Hematopoietic multipotent progenitor cell treated with erythropoietin and hydrocortisone succinate and interleukin-3 and kit ligand, for 6 days (in vitro differentiated cells): Measurements from ENCODE around the gene ARHGAP4.

Experiments
- DNase-seq: peaks from one replicate; pipeline ENCODE4 v3.0.0-alpha.2; 2015

Gene ARHGAP4

DNA sequence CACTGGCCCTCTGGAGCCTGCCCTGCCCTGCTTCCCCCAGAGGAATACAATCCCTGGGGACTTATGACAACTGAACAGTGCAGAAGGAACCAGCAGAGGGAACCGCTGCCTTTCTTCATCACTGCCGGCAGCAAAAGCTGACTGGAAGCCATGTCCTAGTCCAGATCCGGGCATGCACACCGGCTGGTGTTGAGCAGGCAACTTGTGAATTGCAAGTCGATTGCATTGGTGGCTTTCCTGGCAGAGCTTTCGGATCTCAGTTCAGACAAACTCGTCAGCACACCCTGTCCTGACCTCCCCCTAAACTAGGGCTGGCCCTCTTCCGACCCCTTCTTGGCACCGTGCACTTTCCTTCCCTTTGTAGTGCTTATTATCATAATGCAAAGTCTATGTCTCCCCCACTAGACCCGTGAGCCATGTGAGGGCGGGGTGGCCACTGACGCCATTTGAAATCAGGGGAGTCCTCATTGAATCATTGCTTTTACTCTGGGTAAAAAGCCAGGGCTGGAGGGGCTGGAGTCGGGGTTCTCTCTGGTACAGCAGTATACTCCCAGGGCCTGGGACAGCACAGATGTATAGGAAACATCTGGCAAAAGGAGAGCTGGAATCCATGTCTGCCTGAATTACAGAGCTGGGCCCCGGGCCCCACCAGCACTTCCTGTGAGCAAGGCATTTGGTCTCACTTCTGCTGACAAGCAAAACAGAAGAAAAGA lies 1.8 kb downstream of the ARHGAP4 start:
- DNase-seq = peak; percentile 70

DNA sequence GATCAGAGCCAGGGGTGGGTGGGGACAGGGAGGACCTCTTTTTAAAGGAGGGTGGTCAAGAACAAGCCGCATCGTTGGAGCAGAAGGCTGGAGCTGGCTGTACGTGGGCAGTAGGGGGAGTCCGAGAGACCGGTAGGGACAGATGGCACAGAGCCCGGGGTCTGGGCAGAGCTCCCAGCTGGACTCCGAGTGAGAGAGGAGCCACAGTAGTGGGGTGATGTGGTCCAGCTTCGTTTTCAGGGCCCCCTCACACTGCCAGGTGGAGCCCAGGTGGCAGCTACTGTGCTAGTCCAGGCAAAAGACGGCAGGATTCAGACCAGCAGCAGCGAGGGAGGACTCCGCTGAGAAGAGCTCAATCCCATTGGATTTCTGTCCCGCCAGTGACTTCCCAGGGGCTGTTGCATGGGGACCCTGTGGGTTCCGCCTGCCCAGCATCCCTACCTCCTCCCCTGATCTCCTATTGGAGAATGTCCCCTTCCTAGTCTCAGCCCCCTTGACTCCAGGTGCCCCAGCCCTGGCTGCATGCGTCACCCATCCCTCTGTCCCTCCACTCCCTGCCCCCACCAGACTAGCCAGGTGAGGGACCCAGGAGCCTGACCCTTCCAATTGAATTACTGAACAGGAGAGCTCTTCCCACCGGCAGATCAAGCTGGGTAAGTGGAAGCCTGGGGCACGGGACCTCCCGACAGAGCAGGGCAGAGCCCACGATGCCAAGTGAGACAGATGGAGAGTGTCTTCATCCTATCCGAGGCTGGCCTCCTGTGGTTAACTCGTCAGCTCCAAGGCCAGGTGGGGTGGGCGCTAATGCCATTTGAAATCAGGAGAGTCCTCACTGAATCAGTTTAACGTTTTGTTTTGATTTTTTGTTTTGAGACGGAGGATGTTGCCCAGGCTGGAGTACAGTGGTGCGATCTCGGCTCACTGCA lies 2.9 kb downstream of the ARHGAP4 start:
- DNase-seq = peak; percentile 62

DNA sequence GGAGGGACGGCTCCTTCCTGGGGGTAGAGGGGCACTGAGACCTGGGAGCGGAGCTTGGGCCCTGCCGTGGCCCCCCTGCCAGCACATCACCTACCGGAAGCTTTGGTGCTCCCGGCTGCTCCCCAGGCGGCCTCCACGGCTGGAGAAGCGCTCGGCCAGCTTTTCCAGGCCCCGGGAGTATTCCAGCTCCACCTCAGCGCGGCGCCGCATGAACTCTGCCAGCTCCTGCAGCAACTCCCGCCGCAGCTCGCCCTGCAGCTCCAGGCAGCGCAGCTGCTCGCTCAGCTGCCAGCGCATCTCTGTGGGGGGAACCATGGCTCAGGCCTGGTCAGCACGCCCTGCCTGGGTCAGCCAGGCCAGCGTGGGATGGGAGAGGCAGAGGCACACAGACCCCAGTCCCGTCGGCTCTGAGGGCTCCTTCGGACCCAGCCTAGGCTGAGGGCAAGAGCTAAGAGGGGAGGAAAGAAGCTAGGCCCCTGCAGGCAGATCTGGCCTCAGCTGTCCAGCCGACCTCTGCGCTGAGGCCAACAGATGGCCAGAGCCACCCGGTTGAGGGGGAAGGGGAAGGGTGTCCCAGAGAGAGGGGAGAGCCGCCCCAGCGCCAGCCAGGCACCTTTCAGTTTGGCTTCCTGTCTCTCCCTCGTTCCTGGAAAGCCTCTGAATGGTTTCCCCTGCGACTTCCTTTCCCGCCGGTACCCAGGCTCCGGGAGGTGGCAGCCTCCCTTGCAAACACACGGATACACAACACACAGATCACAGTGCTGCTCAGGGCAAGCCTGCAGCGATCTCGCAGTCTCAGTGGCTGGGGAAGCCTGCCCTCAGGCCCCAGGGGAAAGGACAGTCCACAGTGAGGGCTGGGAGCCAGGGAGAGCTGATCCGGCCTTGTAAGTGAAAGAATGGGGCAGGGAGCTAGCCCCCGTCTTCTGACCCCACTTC lies 4.3 kb downstream of the ARHGAP4 start:
- DNase-seq = no peak

DNA sequence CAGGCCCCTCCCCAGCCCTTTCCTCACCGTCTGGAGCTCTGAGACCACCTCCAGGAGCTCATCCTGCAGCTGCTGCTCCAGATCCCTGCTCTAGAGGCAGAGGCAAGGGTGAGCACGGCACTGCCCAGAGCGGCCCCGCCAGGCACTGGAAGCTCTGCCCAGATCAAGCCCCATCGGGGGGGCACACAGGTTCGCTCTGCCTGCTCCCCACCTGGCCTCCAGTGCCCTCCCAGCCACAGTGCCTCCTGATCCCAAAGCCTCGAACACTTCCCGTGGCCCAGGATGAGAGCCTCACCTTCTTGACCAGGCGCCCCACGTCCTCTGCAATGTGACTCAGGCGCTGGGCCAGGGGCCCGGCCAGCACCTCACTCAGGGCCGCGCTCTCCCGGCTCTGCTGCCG lies 5.0 kb downstream of the ARHGAP4 start:
- DNase-seq = no peak

DNA sequence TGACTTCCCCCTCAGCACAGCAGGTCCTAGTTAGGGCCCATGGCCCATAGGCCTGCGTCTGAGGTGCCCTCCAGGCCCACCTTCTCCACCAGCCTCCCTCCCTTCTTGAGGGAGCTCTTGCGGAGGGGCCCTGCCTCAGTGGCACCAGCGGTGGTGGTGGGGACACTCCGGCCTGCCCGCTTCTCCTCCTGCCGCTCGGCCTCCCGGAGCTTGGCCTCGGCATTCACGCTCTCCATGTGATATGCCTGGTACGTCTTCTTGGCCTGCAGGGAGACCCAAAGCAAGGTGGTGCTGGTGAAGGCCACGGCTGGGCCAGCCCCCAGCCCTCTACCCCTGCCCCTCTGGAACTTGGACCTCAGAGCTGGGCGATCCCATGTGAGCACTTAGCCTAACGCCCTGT lies 5.5 kb downstream of the ARHGAP4 start:
- no peak for DNase-seq

DNA sequence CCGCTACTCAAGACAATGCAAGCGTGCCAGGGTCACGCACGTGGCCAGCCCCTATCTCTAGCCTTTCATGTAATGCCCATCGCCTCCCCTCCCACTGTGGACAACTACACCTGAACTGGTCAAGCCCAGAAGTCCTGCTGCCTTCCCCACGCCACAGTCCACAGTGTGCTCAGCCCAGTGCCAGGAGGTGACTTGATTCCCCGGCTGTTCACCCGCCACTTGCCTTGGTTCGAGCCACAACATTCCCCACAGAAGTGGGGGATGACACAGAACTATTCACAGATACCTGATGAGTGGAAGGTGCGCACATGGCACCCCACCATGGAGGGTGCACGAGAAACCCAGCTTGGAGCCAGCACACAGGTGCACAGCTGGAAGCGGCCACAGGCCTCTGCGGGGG lies 6.8 kb downstream of the ARHGAP4 start:
- no peak for DNase-seq

DNA sequence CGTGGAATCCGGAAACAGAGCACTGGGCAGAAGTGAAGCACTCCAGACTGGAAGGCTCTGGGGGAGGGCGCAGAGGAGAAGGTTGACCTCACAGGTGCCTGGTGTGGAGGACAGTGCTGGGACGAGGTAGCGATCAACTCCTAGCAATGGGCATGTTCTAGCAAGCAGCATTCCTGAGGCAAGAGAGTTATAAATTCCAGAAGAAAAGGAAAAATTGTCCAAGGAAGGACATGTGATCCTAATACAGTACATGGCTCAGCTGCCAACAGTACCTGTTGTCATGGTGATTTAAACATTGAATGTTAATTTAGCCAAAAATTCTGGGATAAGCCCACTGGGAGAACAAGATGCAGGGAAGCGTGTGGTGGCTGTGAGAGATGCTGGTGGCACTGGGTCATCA lies 8.2 kb downstream of the ARHGAP4 start:
- DNase-seq = no peak

DNA sequence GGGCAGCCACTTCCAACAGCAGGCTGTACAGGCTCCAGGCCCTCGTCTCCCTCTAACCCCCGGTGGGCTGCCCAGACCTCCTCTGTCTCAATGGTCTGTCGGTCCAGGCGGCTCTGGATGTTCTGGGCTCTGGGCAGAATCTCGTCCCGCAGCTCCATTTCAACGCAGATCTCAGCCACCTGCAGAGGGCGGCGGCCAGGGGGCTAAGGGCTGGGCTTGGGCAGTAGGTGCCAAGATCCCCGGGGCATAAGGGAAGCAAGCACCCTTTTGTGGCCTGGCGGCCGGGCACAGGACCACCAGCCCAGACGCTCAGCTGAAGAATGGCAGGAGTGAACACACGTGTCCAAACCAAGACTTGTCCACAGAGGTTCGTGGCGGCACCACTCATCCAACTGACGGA lies 12.4 kb downstream of the ARHGAP4 start:
- no peak for DNase-seq

DNA sequence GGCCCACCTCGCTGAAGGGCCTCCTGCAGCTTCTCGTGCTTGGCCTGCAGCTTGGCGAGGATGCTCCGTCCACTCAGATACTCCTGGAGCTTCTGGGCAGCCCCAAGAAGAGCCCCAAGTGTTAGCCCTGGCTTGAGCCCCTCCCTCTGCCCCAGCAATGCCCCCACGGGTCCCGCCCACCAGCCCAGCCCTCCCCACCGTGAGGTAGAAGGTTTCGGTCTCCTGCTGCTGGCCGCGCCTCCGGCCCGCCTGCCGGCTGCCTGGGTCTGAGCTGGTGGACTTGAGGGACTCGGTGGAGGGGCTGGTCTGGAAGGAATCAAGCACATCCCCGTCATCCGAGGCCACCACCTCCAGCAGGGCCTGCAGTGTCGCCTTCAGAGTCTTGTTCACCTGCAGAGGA lies 12.9 kb downstream of the ARHGAP4 start:
- DNase-seq = no peak

DNA sequence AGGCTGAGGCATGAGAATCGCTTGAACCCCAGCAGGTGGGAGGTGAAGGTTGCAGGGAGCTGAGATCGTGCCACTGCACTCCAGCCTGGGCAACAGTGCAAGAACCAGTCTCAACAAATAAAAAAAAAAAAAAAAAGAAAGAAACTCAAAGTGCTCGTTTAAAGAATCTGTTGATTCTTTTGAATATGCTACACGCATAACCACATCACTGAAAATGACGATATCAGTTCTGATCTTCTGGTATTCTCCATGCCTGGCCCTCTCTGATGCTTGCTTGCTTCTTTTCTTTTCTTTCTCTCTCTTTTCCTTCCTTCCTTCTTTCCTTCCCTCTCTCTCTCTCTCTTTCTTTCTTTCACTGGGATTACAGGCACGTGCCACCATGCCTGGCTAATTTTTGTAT lies 14.3 kb downstream of the ARHGAP4 start:
- DNase-seq = no peak

DNA sequence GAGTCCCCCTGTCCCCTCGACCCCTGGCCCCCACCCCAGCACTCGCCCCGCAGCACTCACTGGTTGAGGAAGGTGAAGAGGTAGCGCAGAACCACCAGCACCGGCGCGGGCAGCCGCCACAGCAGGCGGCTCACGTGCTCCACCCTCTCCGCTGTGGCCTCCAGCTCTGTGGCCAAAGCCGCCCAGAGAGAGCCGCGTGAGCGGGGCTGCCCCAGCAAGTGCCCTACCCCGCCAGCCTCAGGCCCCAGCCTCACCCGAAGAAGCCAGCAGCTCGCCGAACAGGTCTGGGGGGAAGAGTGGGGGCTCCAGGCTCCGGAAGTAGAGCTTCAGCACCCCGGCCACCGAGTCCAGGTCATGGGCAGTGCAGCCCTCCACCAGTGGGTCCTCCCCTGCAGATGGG lies 15.6 kb downstream of the ARHGAP4 start:
- no peak for DNase-seq

DNA sequence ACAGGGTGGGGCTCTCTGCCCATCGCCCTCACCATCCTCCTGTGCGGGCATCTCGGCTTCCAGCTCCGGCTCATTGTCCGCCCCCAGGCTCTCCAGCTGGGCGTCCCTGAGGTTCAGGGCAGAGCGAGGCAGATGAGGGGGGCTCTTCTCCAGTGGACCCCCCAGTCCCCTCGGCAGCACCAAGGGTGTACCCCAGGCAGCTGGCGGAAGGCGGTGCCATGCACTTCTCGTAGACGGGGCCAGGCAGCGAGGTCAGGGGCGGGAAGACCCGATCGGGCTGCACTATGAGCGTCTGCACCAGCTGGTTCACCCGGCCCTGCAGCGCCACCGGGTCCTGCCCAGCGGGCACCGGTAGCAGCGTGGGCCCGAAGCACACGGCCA lies 16.1 kb downstream of the ARHGAP4 start:
- DNase-seq = no peak

DNA sequence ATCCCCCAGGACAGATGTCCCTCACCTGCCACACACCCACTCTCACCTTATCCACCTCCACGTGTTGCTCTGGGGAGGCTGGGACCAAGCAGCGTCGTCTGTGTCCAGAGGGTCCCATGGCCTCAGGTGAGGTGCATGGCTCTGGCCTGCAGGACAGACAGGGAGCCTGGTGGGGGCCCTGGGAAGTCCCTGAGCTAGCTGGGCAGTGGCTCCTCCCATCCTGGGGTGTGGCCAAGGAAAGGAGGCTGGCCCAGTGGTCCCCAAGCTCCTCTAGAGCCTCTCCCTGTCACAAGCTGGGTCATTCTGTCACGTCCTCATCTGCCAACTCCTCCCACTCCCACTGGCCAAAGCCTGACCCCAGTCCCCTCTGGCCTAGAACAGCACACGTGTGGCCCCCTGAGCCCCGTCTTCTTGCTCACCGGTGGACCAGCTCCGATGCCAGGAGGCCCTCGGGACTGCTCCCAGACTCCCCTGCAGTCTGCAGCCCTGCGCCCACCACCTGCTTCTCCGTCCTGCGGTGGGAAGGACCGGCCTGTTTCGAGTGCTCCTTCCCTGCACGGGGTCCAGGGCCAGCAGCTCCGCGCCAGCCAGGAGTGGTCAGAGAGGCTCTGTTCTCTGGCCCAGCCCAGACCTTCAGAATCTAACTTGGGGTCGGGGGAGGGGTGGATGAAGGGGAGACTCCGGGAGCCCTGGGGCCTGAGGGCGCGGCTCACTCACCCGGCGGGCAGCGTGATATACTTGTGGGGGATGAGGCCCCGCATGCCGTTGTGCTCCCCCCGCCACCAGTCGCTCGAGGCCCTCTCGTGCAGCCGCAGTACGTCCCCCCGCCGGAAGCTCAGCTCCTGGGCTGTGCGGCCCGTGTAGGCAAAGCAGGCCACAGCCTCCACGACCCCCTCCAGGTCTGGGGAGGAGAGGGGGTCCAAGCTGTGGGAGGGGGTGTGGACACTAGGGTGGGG lies 16.8 kb downstream of the ARHGAP4 start:
- peak; percentile 46 for DNase-seq

DNA sequence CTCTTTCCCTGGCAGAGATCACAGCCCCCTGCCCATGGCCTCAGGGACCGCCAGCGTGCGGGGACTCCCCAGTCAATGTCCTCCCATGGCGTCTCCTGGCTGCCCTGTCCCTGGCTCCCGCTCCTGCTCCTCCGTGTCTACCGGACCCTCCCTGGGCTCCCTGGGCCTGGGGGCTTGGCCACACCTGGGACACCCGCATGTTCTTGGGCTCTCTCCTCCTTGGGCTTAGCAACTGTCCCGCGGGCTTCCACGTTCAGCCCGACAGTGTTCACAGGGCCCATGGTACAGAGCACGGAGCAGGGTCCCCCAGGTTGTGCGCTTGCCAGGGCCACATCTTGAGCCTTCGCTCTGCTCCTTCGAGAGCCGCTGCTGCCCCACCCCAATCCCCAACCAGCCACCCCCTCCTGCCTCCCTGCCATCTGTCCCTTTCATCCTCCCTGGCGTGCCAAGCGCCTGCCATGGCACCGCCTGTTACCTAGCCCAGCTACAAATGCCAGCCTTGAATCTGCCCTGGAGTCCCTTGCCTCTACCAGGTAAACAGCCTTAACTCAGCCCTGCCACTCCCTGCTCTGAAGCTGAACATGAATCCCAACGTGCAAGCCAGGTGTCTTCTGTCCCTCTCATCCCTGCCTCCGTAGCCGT lies 17.7 kb downstream of the ARHGAP4 start:
- DNase-seq = no peak

DNA sequence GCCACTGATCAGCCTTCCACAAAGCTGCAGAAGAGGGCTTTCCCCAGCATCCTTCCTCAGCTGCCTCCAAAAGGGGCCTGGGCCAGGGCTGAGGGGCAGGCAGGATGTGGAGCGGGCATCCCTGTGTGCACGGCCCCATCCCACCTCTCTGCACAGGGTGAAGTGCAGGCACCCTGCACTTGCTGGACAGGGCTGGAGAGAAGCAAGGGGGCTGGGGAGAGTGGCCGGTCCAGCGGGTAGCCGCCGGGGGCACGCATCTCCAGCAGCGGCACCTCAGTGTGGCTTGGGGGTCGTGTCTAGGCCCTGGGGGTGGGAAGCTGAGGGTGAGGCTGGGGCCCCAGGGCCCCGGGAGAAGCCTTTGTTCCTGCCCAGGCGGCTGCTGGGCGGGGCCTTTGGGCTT lies 18.6 kb downstream of the ARHGAP4 start:
- DNase-seq = no peak

DNA sequence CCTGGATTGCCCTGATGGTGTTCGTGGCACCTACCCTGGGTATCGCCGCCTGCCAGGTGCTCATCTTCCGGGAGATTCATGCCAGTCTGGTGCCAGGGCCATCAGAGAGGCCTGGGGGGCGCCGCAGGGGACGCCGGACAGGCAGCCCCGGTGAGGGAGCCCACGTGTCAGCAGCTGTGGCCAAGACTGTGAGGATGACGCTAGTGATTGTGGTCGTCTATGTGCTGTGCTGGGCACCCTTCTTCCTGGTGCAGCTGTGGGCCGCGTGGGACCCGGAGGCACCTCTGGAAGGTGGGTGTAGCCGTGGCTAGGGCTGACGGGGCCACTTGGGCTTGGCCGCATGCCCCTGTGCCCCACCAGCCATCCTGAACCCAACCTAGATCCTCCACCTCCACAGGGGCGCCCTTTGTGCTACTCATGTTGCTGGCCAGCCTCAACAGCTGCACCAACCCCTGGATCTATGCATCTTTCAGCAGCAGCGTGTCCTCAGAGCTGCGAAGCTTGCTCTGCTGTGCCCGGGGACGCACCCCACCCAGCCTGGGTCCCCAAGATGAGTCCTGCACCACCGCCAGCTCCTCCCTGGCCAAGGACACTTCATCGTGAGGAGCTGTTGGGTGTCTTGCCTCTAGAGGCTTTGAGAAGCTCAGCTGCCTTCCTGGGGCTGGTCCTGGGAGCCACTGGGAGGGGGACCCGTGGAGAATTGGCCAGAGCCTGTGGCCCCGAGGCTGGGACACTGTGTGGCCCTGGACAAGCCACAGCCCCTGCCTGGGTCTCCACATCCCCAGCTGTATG lies 19.7 kb downstream of the ARHGAP4 start:
- DNase-seq = no peak

DNA sequence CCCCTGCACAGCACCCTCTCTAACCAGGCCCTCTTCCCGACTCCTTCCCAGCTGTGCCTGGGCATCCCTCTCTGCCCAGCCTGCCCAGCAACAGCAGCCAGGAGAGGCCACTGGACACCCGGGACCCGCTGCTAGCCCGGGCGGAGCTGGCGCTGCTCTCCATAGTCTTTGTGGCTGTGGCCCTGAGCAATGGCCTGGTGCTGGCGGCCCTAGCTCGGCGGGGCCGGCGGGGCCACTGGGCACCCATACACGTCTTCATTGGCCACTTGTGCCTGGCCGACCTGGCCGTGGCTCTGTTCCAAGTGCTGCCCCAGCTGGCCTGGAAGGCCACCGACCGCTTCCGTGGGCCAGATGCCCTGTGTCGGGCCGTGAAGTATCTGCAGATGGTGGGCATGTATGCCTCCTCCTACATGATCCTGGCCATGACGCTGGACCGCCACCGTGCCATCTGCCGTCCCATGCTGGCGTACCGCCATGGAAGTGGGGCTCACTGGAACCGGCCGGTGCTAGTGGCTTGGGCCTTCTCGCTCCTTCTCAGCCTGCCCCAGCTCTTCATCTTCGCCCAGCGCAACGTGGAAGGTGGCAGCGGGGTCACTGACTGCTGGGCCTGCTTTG lies 20.5 kb downstream of the ARHGAP4 start:
- no peak for DNase-seq

DNA sequence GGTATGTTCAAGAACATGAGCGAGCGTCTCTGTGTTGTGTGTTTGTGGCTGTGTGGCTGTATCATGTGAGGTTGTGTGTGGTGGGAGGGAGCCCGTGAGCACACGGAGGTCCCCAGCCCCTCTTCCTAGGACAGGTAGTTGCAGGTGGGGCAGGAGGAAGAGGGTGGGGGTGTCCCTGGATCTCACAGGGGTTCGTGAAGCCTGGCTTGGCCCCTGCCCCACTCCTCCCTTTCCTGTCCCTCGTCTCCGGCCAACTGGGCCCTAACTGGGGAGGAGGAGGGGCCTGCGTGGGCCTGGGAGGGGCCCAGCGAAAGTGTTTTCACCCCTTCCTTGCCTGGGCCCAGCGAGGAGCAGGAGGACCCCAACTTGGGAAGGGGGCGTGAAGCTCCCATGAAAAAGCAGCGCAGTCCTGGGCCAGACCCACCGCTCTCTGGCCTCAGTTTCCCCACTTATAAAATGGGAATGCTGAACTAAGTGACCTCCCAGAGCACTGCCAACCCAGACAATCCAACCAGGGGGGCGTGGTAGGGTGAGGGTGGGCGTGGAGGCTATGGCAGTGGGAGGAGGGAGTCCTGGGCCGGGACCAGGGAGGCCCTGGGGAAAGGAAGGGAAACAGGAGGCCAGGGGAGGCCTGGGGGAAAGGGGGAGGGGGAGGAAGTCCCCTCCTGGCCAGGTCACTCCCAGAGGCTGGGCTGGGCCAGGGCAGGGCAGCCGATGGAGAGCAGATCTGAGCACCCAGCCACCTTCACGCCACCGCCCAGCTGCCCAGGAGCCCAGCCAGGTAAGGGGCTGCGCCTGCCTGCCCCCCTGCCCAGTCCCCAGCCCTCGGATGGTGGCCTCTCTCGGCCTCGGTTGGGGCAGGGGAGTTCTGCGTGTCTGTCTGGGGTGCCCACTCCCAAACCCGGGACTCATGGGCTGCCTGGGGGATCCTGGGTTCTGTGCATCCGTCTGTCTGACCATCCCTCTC lies 21.8 kb downstream of the ARHGAP4 start, which contains the start of gene AVPR2:
Gene AVPR2 (plus strand): TSS at position 683 of the 967 bp plus-strand sequence. CDS start 473 bp downstream, outside the sequence.
- DNase-seq = no peak
